B cell (primary cell): ENCODE results near the gene MTUS2.

Experiments
- CTCF ChIP-seq: fragments of 200-600 bp; IDR thresholded peaks from one replicate; pipeline ENCODE4 v1.8.0; 2022; ENCODE audit warnings: antibody characterized with exemption, mild to moderate bottlenecking
- EZH2 ChIP-seq: IDR thresholded peaks from 2 replicates; pipeline ENCODE4 v1.6.1; 2012; ENCODE audit warnings: borderline replicate concordance, low read depth, mild to moderate bottlenecking, moderate library complexity, low read length; ENCODE audit not compliant: insufficient read depth, poor library complexity, severe bottlenecking

- TF ChIP-seq CTCF, result no peak
- TF ChIP-seq EZH2, result no peak
These were observed 351.1 kb downstream of the MTUS2 start for GRCh38 chr13:29171244-29171643.
